HEK293 (cell line): ENCODE data around the gene EIF4E3.
A peak's percentile ranks its signal among the peaks of the same experiment; 100 is the strongest.

Source experiments
- CTCF ChIA-PET: fragments of 350-600 bp; formaldehyde crosslinking; extraction: SDS; loops from one replicate; lab custom pipeline; 2021; ENCODE audit warnings: antibody characterized with exemption; lab: Yijun Ruan, JAX
- POLR2A ChIA-PET: fragments of 300-600 bp; formaldehyde crosslinking; extraction: SDS; loops from one replicate; lab custom pipeline; 2020; ENCODE audit warnings: antibody characterized with exemption, inconsistent platforms; lab: Yijun Ruan, JAX
- H3K27ac ChIP-seq: fragments of 200-500 bp; sonication (Bioruptor generic); 2 replicates; pipeline ENCODE4 v1.5.1; 2014; ENCODE audit warnings: low read depth, low read length, control low read depth, inconsistent platforms; ENCODE audit errors: extremely low read depth
- H3K36me3 ChIP-seq, 2 experiments: fragments of 200-500 bp in 1 of 2; sonication (Bioruptor generic) in 1 of 2; 1 replicate in 1 of 2; 2 replicates in 1 of 2; pipeline ENCODE4 v1.5.1; 2014 to 2017; ENCODE audit warnings: inconsistent platforms in 2 of 2, low read length in 2 of 2; ENCODE audit not compliant: control insufficient read depth in 2 of 2, insufficient read depth in 1 of 2
- H3K4me1 ChIP-seq: fragments of 200-500 bp; sonication (Bioruptor generic); 2 replicates; pipeline ENCODE4 v1.5.1; 2014; ENCODE audit warnings: mild to moderate bottlenecking, low read length, inconsistent platforms; ENCODE audit not compliant: control insufficient read depth, insufficient read depth
- H3K4me3 ChIP-seq: 2 replicates; pipeline ENCODE4 v1.5.1; 2011; ENCODE audit warnings: low read depth, mild to moderate bottlenecking, control low read depth, low read length, moderate library complexity
- H3K9me3 ChIP-seq: fragments of 200-500 bp; sonication (Bioruptor generic); 2 replicates; pipeline ENCODE4 v1.5.1; 2014; ENCODE audit warnings: low read depth, low read length, inconsistent platforms; ENCODE audit not compliant: control insufficient read depth, insufficient read depth
- GLI2 ChIP-seq: fragments of 450-650 bp; formaldehyde crosslinking; IDR thresholded peaks from 2 replicates; pipeline ENCODE4; 2017; ENCODE audit warnings: missing biosample characterization, missing genetic modification characterization, low read depth, borderline replicate concordance
- GLIS1 ChIP-seq: fragments of 450-650 bp; formaldehyde crosslinking; IDR thresholded peaks from 2 replicates; pipeline ENCODE4 v1.5.1; 2016; ENCODE audit warnings: missing biosample characterization, missing genetic modification characterization
- KLF8 ChIP-seq: fragments of 450-650 bp; formaldehyde crosslinking; IDR thresholded peaks from 2 replicates; pipeline ENCODE4 v1.5.1; 2016; ENCODE audit warnings: missing biosample characterization, missing genetic modification characterization
- KLF9 ChIP-seq: fragments of 450-650 bp; formaldehyde crosslinking; IDR thresholded peaks from 2 replicates; pipeline ENCODE4 v1.5.1; 2016; ENCODE audit warnings: missing biosample characterization, missing genetic modification characterization, low read depth
- MZF1 ChIP-seq: fragments of 450-650 bp; formaldehyde crosslinking; IDR thresholded peaks from 2 replicates; pipeline ENCODE4 v1.5.1; 2017; ENCODE audit warnings: missing biosample characterization, missing genetic modification characterization, borderline replicate concordance
- OVOL3 ChIP-seq: fragments of 450-650 bp; formaldehyde crosslinking; IDR thresholded peaks from 2 replicates; pipeline ENCODE4 v1.5.1; 2016; ENCODE audit warnings: missing biosample characterization, missing genetic modification characterization
- SETDB1 ChIP-seq: IDR thresholded peaks from one replicate; pipeline ENCODE4 v1.6.1; 2017; ENCODE audit warnings: mild to moderate bottlenecking, low read length, moderate library complexity, mixed read lengths; ENCODE audit not compliant: insufficient read length
- TRIM28 ChIP-seq: IDR thresholded peaks from 2 replicates; pipeline ENCODE4 v1.6.1; 2011; ENCODE audit warnings: low read length, control low read depth, borderline replicate concordance
- ZNF112 ChIP-seq: fragments of 450-650 bp; formaldehyde crosslinking; IDR thresholded peaks from 2 replicates; pipeline ENCODE4 v1.5.0; 2017; ENCODE audit warnings: missing biosample characterization, missing genetic modification characterization
- ZNF223 ChIP-seq: fragments of 450-650 bp; formaldehyde crosslinking; IDR thresholded peaks from 2 replicates; pipeline ENCODE4 v1.5.1; 2016; ENCODE audit warnings: missing biosample characterization, missing genetic modification characterization
- ZNF239 ChIP-seq: fragments of 450-650 bp; formaldehyde crosslinking; IDR thresholded peaks from 2 replicates; pipeline ENCODE4 v1.5.1; 2016; ENCODE audit warnings: missing biosample characterization, missing genetic modification characterization
- ZNF302 ChIP-seq: fragments of 450-650 bp; formaldehyde crosslinking; IDR thresholded peaks from 2 replicates; pipeline ENCODE4 v1.5.1; 2016; ENCODE audit warnings: missing biosample characterization, missing genetic modification characterization, low read depth
- ZNF426 ChIP-seq: fragments of 450-650 bp; formaldehyde crosslinking; IDR thresholded peaks from 2 replicates; pipeline ENCODE4 v1.5.1; 2017; ENCODE audit warnings: missing biosample characterization, missing genetic modification characterization, mild to moderate bottlenecking, inconsistent platforms, moderate library complexity
- ZNF48 ChIP-seq: fragments of 450-650 bp; formaldehyde crosslinking; IDR thresholded peaks from 2 replicates; pipeline ENCODE4 v1.5.1; 2016; ENCODE audit warnings: missing biosample characterization, missing genetic modification characterization
- ZNF548 ChIP-seq: fragments of 450-650 bp; formaldehyde crosslinking; IDR thresholded peaks from 2 replicates; pipeline ENCODE4 v1.5.1; 2016; ENCODE audit warnings: missing biosample characterization, missing genetic modification characterization
- ZNF561 ChIP-seq: fragments of 450-650 bp; IDR thresholded peaks from 2 replicates; pipeline ENCODE4 v1.5.1; 2018; ENCODE audit warnings: missing biosample characterization, missing genetic modification characterization, borderline replicate concordance
- ZNF624 ChIP-seq: fragments of 450-650 bp; formaldehyde crosslinking; IDR thresholded peaks from 2 replicates; pipeline ENCODE4 v1.5.1; 2017; ENCODE audit warnings: missing biosample characterization, missing genetic modification characterization
- ZNF664 ChIP-seq: fragments of 450-650 bp; formaldehyde crosslinking; IDR thresholded peaks from 2 replicates; pipeline ENCODE4 v1.5.1; 2016; ENCODE audit warnings: missing biosample characterization, missing genetic modification characterization
- TF ChIP-seq, protein P1 (sequence below): fragments of 450-650 bp; formaldehyde crosslinking; IDR thresholded peaks from 2 replicates; pipeline ENCODE4 v1.5.1; 2016; ENCODE audit warnings: missing biosample characterization, missing genetic modification characterization
- TF ChIP-seq, protein P2 (sequence below): fragments of 450-650 bp; formaldehyde crosslinking; IDR thresholded peaks from 2 replicates; pipeline ENCODE4 v1.5.1; 2016; ENCODE audit warnings: missing biosample characterization, missing genetic modification characterization
- TF ChIP-seq, protein P3 (sequence below): fragments of 450-650 bp; formaldehyde crosslinking; IDR thresholded peaks from 2 replicates; pipeline ENCODE4 v1.5.1; 2016; ENCODE audit warnings: missing biosample characterization, missing genetic modification characterization

EIF4E3 gene

DNA sequence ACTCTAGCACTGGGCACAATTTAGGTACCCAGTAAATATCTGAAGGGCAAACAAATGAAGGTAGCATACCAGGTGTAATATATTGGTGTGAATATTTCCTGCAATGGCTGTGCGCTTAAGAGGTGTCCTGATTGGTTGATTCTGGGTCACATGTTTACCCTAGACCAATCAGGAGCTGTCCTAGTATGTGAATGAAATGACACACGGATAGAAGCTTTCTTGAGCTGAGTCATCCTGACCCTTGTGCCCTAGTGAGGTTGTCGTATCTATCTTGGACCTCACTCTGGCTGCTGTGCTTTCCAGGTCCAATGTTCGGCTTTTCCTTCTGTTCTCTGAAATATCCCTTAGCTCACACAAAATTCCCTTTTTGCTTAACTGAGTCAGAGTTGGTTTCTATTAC is 83.5 kb downstream of the EIF4E3 start:
- no peaks in the 10 kb centered on the region for H3K9me3 ChIP-seq
- ChIA-PET POLR2A (no interaction called here), CTCF (no interaction called here)
- no peaks in the 10 kb centered on the region; the same call in 1 of the 2 replicates for H3K4me1 ChIP-seq
- no peaks in the 10 kb centered on the region for H3K36me3 ChIP-seq
- H3K27ac ChIP-seq, result no peak overlapping the region
- TF ChIP-seq, protein P1, sequence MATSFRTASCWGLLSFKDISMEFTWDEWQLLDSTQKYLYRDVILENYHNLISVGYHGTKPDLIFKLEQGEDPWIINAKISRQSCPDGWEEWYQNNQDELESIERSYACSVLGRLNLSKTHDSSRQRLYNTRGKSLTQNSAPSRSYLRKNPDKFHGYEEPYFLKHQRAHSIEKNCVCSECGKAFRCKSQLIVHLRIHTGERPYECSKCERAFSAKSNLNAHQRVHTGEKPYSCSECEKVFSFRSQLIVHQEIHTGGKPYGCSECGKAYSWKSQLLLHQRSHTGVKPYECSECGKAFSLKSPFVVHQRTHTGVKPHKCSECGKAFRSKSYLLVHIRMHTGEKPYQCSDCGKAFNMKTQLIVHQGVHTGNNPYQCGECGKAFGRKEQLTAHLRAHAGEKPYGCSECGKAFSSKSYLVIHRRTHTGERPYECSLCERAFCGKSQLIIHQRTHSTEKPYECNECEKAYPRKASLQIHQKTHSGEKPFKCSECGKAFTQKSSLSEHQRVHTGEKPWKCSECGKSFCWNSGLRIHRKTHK (tag by site-specific recombination), result no peak
- no peak overlapping the region for H3K4me3 ChIP-seq

DNA sequence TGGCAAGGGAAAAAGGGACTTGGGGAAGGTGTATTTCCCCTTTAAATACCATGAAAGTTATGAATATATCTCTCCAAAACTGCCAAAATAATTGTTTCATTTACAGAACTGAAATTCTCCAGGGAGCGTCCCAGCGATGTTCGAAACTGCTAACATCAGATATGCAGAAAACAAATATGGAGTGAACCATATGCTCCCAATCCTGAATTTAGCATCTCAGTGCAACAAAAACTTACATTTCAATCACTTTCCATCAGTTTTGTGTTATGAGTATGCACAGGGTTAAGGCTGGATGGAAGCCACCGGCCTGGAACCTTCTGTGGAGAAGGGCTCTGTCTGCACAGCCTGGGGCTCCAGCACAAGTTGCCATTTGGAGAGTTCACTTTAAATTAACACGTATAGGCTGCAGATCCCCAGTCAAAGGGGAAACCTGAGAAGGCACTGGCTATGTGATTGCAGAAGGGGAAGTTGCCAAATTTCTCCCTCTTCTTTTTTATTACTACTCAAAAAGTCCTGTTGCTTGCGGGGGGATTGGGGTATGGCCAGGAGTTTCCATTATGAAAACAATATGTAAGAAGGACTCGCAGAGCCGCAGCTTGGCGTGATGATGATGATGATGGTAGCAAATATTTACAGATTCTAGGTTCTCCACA is 84.7 kb downstream of the EIF4E3 start:
- ChIA-PET POLR2A (no interaction called here), CTCF (no interaction called here)
- Histone ChIP-seq H3K9me3 (no peaks in the 10 kb centered on the region), H3K4me3 (no peak overlapping the region), H3K36me3 (no peaks in the 10 kb centered on the region), H3K27ac (no peak overlapping the region), H3K4me1 (no peaks in the 10 kb centered on the region; the same call in 1 of the 2 replicates)
- TF ChIP-seq KLF8 (tag by site-specific recombination) (no peak), MZF1 (tag by site-specific recombination) (peak; percentile 68; the same call in 1 of the 2 replicates)

DNA sequence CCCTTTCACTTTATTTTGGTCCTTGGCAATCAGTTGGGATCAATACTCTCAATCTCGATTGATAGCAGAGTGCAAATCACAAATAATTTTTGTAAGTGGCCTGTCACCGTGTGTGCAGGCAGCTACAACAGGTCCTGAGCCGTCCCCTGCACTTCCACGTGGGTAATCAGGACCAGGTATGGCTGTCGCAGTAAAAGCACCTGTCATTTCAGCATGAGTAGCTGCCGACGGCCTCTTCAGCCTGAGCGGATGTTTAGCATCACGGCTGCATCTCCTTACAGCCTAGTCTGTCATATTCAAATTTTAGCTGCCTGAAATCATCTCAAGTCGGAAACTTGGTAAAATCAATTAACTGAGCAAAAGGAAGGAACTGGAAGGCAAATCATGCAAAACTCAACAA is 88.7 kb downstream of the EIF4E3 start:
- no peak overlapping the region for H3K27ac ChIP-seq
- no peaks in the 10 kb centered on the region for H3K36me3 ChIP-seq
- H3K4me3 ChIP-seq, result no peak overlapping the region
- H3K9me3 ChIP-seq, result no peaks in the 10 kb centered on the region
- H3K4me1 ChIP-seq, result no peaks in the 10 kb centered on the region; the same call in 1 of the 2 replicates
- ChIA-PET CTCF (no interaction called here), POLR2A (no interaction called here)
- TF ChIP-seq ZNF624 (no peak), ZNF223 (tag by site-specific recombination) (no peak), ZNF426 (tag by site-specific recombination) (no peak), OVOL3 (tag by site-specific recombination) (no peak), SETDB1 (no peak), GLI2 (tag by site-specific recombination) (no peak), ZNF548 (tag by site-specific recombination) (no peak), KLF9 (tag by site-specific recombination) (no peak), GLIS1 (no peak), ZNF302 (tag by site-specific recombination) (no peak), TRIM28 (no peak), ZNF664 (no peak), ZNF561 (tag by site-specific recombination) (no peak), ZNF48 (no peak), ZNF239 (tag by site-specific recombination) (no peak), ZNF112 (tag by site-specific recombination) (no peak)
- TF ChIP-seq, protein P2, sequence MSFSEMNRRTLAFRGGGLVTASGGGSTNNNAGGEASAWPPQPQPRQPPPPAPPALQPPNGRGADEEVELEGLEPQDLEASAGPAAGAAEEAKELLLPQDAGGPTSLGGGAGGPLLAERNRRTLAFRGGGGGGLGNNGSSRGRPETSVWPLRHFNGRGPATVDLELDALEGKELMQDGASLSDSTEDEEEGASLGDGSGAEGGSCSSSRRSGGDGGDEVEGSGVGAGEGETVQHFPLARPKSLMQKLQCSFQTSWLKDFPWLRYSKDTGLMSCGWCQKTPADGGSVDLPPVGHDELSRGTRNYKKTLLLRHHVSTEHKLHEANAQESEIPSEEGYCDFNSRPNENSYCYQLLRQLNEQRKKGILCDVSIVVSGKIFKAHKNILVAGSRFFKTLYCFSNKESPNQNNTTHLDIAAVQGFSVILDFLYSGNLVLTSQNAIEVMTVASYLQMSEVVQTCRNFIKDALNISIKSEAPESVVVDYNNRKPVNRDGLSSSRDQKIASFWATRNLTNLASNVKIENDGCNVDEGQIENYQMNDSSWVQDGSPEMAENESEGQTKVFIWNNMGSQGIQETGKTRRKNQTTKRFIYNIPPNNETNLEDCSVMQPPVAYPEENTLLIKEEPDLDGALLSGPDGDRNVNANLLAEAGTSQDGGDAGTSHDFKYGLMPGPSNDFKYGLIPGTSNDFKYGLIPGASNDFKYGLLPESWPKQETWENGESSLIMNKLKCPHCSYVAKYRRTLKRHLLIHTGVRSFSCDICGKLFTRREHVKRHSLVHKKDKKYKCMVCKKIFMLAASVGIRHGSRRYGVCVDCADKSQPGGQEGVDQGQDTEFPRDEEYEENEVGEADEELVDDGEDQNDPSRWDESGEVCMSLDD (tag by site-specific recombination), result no peak
- TF ChIP-seq, protein P3, sequence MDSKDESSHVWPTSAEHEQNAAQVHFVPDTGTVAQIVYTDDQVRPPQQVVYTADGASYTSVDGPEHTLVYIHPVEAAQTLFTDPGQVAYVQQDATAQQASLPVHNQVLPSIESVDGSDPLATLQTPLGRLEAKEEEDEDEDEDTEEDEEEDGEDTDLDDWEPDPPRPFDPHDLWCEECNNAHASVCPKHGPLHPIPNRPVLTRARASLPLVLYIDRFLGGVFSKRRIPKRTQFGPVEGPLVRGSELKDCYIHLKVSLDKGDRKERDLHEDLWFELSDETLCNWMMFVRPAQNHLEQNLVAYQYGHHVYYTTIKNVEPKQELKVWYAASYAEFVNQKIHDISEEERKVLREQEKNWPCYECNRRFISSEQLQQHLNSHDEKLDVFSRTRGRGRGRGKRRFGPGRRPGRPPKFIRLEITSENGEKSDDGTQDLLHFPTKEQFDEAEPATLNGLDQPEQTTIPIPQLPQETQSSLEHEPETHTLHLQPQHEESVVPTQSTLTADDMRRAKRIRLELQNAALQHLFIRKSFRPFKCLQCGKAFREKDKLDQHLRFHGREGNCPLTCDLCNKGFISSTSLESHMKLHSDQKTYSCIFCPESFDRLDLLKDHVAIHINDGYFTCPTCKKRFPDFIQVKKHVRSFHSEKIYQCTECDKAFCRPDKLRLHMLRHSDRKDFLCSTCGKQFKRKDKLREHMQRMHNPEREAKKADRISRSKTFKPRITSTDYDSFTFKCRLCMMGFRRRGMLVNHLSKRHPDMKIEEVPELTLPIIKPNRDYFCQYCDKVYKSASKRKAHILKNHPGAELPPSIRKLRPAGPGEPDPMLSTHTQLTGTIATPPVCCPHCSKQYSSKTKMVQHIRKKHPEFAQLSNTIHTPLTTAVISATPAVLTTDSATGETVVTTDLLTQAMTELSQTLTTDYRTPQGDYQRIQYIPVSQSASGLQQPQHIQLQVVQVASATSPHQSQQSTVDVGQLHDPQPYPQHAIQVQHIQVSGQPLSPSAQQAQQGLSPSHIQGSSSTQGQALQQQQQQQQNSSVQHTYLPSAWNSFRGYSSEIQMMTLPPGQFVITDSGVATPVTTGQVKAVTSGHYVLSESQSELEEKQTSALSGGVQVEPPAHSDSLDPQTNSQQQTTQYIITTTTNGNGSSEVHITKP (tag by site-specific recombination), result no peak
